SHP77 treated with DMSO at 0.1 percent for 48 hours (cell line): ENCODE measurements around the gene SMPD3.
A peak's percentile ranks its signal among the peaks of the same experiment; 100 is the strongest.

Source experiments
- DNase-seq: peaks from one replicate; lab custom pipeline; 2025; lab: John Stamatoyannopoulos, UW

Gene SMPD3

DNA sequence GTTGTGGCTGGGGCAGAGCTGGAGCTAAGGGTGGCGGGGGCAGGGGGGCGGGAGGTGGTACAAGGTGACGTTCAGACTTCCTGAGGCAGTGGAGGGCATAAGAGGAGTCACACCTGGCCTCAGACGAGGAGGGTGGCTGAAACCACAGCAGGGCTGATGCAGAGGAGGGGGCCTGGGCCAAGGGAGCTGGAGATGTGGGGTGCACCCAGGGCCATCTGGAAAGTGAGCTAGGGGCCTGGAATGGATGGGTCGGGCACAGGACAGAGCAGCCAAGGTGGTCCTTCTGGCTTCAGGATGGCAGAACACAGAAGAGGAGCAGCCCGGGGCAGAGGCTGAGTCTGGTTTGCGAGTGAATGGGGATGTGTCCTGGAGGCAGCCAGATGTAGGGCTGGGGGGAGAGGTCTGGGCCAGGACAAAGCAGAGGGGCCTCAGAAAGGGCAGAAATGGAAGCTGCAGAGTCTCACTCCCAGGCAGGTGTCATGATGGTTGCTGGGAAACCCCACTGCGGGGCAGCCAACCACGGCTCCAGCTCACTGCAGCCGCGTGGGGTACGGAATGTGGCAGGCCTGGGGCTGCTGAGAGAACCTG is 79.9 kb downstream of the SMPD3 start:
- no peak for DNase-seq

DNA sequence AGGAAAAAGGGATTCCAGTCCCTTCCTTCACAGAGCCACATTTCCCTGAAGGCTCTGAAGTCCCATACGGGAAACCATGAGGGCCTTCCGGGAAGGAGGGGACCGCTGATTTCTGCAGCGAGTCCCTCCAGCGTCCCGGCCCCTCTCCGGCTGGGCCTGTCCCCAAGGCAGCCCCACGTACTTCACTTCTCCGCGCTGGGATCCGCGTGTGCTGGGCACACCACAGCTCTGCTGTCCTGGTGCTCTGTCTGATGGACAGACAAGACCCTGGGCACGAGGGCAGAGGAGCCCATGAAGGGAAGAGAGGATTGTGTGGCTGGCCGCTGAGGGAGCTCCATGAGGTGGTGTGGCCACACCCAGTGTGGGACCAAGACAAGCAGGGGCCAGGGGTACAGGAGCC is 80.4 kb downstream of the SMPD3 start:
- no peak for DNase-seq

DNA sequence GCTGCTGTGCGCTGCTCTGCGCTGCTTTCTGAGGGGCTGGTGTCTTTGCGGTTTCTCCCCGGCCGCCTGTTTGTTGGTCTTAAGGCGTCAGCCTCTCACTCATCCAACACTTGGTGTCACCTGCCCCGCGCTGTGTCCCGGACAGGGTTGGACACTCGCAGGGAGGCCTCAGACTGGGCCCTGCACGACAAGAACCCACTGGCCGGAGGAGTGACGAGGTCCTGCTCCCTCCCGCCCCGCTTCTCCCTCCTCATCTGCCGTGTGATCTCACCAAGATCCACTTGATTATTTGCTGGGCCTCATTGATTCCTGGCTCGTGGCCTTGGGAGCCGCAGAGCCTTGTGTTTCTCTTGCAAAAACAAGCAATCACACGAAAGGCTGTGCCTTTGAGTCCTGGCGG is 80.9 kb downstream of the SMPD3 start:
- no peak for DNase-seq

DNA sequence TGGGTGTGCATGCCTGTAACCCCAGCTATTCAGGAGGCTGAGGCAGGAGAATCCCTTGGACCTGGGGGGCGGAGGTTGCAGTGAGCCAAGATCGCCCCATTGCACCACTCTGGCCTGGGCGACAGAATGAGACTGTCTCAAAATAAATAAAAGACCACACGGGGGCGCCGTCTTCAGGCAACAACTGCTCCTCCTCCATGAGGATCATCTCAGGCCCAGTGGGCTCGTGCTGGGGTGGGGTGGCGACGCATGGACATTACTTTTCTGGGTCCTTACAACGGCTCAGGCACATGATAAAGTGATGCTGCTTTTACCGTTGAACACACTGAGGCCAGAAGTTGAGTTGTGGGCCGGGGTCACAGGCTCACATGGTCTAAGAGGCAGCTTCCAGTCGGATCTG is 81.3 kb downstream of the SMPD3 start:
- peak; percentile 29 for DNase-seq

DNA sequence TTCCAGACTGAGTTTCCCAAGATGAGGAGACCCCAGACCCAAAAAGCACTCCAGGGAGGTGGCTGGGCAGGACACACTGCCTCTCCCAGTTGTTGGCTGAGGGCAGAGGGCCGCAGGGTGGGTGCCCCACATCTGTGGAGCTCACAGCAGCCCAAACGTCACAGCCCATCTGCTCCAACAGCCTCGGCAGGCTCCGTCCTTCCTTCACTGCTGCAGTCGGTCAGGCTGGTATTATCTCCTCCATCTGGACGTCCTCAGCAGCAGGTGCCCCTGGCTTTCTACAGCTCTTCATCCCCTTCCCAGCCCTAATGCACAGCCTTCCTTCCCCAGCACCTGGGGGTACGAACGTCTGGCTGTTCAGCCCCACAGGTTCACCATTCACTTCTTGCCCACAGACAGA is 82.2 kb downstream of the SMPD3 start:
- DNase-seq: no peak

DNA sequence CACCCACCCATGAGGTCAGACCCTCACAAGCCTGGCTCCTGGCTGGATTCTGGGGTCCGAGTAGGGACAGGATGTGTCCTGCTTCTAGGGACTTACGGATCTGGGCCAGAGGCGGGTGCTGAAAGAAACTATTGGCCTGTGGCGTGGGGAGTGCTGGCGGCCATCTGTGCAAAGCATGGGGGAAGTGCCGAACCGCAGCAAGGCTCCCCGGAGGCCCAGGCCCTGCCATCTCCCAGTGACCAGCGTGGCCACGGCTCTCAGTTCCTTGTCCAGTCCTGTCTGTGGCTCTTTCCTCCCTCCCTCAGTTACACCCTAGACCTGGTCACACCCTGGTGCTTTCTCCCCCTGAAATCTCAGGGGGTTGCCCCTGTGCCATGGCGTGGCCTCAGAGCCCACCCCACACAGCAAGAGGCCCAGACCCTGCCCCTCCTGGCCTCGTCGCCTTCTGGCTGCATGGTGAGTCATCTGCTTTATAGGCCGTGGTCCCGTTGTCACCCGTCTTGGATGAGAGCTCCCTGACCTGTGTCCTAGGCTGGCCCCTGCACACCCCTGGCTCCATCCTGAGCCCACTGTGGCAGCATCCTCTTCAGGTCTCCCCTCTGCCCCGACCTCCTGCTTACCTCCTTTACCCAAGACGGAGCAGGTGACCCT is 83.0 kb downstream of the SMPD3 start:
- DNase-seq: no peak

DNA sequence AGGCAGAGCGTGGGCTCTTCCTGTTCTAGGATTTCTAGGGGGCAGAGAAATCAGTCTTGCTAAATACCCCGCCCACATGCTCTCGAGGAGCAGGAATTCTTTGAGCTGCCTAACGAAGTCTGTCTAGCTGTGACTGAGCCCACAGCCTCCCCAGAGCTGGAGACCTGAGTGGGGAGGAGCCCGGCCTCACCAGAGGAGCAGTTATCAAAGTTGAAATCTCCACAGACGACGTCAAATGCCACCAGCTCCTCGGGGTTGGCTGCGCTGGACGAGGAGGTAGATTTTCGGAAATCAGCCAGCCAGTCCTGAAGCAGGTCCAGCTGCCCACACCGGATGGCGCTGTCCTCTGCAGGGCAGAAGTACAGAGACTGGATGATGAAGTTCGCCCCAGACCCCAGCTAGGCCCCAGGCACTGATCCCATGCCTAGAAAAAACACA is 83.7 kb downstream of the SMPD3 start:
- no peak for DNase-seq

DNA sequence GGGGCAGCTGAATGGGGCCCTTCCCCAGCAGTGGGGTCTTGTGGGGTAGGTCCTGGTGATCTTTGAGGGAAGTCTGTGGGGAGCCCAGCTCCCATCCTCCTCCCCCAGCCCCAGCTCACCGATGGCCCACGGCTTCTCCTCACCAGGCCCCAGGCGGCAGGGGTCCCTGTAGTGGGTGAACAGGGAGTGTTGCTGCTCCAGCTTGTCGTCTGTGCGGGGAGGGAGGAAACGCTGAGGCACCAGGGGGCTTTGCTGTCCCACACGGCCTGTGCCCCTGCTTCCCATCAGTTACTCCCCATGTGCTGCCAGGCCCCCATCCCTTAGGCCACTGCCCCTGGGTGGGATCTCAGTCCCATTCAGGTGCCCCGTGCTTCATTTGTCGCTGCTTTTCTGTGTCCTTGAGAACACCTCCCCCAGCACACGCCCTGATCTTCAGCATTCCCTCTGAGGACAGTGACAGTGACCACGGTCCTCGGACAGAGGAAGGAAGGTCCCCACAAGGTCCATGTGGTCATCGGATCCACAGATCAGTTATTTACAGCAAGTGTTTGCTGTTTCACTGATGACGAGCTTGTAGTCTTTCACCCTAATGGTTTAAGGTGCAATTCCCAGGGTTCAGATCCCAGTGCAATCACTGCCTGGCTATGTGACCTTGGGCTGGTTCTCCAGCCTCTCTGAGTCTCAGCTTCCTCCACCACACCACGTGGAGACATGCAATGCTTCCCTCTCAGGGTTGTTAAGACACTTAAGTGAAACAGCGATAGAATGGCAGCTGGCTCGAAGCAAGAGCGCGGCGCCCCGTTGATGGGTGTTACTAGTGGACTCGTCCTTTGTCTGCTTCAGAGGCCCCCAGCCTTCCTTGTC is 84.4 kb downstream of the SMPD3 start:
- no peak for DNase-seq

DNA sequence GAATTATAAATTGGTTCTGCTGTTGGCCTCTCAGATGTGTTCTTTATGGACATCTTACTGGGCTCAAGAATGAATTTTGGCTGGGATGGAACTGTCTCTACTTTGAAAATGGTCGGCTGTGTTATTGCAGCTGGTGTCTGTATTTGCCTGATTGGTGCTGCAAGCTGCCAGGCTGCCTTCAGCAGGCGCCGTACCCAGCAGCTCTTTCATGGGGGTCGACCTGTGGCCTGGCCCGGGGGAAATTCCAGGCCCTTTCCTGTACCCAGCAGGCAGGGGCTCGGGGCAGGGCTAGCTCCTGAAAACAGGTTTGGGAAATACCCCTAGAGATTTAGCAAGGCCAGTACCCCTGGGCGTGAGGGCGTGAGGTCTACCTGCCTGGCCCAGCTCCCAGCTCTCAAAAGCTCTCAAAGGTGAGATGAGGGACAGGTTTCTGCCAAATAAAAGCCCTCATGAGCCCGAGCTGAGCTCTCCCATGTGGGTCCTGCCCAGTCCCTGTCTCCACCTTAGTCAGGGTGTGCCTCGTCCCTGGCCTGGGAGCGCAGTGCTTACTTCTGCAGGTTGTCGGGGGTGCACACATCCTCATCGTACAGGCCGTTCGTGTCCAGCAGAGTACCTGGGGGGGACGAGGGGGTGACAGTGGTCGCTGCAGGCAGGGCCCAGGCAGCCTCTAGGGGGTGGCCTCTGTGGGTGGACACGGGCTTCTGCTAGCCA is 85.2 kb downstream of the SMPD3 start:
- peak; percentile 20 for DNase-seq

DNA sequence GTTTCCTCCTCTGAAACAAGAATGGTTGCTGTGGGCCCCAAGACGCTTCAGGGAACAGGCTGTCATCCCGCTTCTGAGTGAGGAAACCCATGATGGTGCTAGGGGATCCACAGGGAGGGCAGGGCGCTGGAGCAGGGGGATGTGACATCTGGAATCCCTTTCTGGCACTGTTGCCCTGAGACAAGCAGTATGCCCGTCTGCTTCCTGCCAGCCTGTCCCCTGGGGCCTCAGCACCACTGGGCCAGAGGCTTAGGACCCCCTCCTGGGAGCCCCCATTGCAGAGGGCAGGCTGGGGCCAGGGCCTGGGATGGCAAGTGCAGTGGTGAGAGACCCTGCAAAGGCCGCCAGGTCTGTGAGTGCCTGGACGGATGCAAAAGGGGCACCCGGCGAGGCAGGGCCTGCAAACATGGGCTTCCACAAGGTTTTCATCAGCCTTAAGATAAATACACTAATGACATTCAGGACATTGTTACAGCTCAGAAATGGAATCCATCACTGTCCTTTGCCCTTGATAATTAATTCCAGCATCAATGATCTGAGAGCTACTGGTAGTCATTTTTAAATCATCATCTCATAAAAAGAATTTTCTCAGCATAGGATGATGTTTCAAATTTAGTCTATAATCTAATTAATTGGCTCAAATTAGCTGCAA is 85.9 kb downstream of the SMPD3 start:
- DNase-seq: no peak

DNA sequence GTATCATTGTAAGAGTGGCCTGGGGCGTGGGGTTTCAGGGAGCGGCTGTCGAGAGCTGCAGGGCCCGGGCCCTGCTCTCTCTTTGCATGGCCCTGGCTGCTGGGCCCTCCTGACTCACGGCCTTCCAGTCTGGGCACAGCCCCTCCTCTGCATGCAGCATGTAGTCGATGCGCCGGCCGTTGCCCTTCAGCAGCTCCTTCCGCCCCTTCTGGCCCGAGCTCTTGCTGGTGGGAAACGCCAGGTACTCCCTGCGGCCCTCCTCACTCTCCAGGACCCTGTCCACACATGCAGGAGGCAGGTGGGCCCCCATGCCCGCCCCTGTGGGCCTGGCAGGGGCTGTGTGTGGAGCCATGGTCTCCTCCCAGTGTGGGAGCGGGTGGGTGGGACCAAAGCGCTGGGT is 86.8 kb downstream of the SMPD3 start:
- DNase-seq: no peak

DNA sequence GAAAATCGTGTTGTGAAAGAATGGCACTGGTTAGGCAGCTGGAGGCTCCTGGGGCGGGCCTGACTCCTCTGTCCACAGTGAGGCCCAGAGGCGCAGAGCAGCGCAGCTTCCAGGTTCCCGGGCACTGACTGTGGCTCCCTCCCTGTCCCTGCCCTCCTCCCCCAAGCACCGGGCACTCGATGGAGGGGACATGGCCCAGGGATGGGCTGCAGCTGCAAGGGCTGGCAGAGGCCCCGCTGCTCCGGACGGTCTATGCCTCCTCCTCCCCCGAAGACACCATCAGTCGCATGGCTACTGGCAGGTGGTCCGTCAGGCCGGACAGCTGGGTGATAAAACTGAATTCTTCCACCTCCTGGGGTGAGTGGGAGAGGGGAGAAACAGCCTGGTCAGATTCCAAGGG is 87.4 kb downstream of the SMPD3 start:
- peak; percentile 22 for DNase-seq

DNA sequence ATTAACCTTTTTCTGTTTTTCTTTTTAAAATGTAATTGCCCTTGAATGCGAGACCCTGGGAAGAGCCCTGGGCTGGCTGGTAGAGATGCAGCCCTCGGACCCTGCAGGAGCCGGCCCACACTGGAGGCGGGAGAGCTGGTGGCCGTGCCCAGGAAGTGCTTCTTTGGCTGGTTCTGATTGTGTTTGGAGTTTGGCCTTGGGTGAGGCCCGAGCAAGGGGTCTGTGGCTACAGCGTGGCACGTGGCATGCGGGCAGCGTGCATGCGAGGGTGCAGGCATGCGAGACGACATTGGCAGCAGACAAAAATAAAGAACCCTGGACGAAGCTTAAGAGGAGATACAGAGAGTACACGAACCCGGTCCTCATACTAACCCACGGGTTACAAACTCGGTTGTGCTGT is 87.8 kb downstream of the SMPD3 start:
- DNase-seq: no peak

DNA sequence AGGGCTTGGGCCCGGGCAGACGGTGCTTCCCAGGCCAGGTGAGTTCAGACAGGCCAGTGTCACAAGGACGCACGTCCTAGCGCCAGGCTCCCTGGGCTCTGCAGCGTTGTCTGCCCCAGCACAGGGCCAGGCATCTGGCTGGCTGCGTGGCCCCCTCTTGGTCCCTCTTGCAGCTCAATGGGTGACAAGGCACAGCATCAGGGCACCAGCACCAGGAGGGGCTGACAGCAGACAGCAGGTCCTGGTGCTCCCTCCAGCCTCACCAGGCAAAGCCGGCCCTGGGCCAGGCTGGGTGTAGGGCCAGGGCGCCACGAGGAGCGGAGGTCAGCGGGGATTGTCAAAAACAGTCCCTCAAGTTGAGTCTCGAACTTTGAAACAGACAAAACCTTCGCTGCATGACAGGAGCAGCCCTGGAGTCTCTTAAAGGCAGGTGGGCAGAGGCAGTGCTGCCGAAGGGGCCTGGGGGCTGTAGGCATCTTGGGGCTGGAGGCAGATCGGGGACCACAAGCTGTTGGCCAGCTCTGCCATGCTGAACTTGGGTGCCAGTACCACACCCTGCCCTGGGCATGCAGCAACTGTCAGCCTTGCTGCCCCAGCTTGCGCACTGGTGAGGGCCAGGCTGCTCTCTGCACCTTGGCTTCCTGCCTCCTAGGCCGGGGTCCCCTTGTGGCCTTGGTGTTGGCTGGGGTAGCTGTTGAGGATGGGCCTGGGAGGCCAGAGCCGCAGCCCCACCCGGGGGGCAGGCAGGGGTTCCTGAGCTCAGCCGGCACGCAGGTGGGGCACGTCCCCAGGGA is 88.7 kb downstream of the SMPD3 start:
- no peak for DNase-seq

DNA sequence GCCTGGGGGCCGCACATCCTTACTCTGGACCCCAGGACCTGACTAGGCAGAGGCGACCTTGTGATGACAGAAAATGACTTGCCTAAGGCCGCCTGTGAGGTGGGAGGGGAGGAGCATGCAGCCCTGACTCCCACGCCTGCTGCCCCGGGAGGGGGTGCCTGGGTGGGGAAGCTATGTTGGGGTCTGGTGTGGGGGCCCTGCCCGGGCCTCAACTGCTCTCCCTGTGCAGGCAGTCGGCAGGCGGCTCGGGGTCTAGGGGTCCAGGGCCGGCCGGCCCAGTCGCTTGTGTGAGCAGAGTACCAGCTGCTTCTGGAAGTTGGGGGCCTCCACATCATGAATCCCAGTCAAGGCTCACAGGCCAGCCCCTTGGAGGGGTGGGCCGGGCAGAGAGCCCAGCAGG is 89.4 kb downstream of the SMPD3 start:
- no peak for DNase-seq

DNA sequence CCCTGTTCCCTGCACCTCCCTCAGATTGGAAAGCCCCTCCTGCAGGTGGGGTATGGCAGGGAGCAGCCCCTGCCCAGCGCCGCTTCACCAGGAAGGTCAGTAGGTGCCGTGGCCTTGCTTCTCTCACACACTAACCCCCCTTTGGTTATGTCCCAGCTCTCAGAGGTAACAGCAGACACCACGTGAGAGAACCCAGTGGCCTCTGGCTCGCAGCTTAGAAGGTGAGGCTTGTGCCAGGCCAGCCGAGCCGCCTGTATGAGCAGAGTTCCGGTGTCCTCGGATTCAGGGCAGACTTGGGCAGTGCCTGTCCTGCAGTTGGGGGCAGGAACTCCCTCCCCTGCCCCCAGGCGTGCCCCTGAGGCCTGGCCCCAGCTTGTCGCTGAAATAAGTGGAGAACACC is 90.4 kb downstream of the SMPD3 start:
- DNase-seq: no peak

DNA sequence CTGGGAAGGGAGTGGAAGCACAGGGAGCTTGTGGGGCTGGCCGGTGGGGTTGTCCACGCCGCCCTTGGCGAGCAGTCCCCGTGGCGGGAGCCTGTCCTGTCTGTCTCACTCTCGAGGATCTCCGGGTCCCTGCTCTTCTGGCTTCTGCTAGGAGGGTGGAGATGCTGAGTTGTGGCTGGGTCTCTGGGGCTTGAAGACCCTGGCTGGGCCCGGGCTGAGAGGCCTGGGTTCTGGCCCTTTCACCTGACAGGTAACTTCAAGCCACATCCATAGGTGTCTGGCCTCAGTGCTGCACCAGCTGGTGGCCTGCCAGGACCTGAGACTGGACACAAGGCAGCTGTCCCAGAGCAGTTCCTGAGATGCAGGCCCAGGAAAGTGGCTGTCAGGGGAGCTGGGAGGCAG is 90.8 kb downstream of the SMPD3 start:
- no peak for DNase-seq

DNA sequence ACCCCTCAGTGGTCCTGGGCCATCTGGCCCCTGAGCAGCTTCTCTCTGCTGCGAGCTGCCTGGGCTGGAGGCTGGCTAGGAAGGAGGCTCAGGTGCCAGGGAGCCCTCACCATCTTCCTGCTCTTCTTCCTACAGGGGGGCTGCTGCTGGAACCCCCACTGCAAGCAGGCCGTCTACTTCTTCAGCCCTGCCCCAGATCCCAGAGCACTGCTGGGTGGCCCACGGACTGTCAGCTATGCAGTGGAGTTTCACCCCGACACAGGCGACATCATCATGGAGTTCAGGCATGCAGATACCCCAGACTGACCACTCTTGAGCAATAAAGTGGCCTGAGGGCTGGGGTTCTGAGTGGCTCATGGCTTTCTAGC is 91.4 kb downstream of the SMPD3 start:
- no peak for DNase-seq

DNA sequence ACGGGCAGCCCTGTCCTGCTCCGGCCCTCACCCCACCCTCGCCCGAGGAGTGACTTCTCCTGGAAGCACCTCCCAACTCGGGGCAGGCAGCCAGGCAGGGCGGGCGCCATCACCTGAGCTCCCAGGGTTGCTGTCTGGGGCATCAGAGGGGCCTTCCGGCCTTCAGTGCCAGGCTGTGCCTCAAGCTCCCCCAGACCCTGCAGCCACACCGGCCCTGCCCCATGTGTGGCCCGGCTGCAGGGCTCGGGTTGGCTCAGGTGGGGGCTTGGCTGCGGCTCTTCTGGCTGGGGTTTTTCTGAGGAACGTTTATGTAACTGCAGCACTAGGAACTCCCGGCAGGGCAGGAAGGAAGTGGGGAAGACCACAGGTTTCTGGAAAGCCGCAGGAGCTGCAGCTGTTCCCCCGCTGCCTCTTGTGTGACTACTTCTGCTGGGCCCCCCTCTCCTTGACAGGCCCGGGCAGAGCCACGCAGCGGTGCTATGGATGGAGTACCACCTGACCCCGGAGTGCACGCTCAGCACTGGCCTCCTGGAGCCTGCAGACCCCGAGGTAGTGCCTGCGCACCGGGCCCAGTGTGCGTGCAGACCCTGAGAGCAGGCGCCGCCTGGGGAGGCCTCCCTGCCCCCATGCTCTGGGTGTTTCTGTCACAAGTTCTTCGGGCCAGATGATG is 91.9 kb downstream of the SMPD3 start:
- no peak for DNase-seq

DNA sequence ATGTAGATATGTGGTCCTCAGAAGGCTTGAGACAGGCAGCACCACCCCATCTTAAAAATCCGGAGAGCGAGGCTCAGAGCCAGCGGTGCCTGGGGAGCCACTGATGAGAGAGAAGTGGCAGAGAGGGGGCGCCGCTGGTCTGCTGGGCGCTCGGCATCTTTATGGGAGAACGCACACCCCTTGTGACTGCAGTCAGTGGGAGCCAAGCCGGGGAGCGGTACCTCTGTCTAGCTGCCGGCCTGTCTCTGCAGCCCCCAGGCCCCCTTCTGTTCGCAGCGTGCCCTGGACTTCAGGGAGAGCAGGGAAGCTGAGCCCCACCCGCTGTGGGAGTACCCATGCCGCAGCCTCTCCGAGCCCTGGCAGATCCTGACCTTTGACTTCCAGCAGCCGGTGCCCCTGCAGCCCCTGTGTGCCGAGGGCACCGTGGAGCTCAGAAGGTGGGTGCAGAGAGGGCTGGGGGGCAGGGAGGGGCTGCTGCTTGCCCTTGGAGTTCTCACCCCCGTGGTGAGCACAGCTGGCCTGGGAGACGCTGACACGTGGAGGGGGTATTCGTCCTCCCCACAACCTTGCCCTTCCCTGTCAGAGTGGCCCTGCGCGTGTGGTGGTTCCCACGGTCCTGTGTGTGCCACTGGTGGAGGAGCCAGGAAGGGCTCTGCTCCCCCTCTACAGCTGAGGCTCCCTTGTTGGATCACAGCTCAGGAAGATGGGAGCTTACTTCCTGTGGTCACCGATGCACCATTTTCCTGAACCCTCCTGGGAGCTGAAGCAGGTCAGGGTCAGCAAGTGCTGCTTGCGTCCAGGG is 92.7 kb downstream of the SMPD3 start:
- DNase-seq: no peak
